BJ (cell line): ENCODE data around the gene MRPS10. TPM values are rescaled to one million over a fixed set of nuclear protein-coding genes. Genes with fewer than 3 reads are reported as not detected.
A peak's percentile ranks its signal among the peaks of the same experiment; 100 is the strongest.

Source experiments
- CTCF ChIA-PET: fragments of 350-600 bp; formaldehyde crosslinking; extraction: SDS; loops from one replicate; lab custom pipeline; 2021; ENCODE audit warnings: antibody characterized with exemption, inconsistent platforms; lab: Yijun Ruan, JAX
- POLR2A ChIA-PET: fragments of 300-600 bp; sonication (Branson Sonifier 250); formaldehyde crosslinking; extraction: SDS; loops from one replicate; lab custom pipeline; 2021; ENCODE audit warnings: antibody characterized with exemption; lab: Charles Lee
- DNase-seq: peaks from one replicate; pipeline ENCODE4 v3.0.0-alpha.2; 2011; ENCODE audit warnings: low read depth
- H3K27me3 ChIP-seq: 2 replicates; pipeline ENCODE4 v1.6.0; 2011; ENCODE audit warnings: low read length; ENCODE audit not compliant: control insufficient read depth, insufficient read depth
- H3K36me3 ChIP-seq: 2 replicates; pipeline ENCODE4 v1.5.1; 2011; ENCODE audit warnings: low read length; ENCODE audit not compliant: control insufficient read depth, insufficient read depth
- H3K4me3 ChIP-seq: 2 replicates; pipeline ENCODE4 v1.5.1; 2011; ENCODE audit warnings: low read depth, mild to moderate bottlenecking, control low read depth, low read length
- CTCF ChIP-seq: IDR thresholded peaks from 2 replicates; pipeline ENCODE4 v1.5.1; 2011; ENCODE audit warnings: low read depth, mild to moderate bottlenecking, control low read depth, inconsistent platforms, low read length, moderate library complexity; ENCODE audit not compliant: insufficient read depth
- polyA plus RNA-seq: library from polyadenylated mRNA; depleted of rRNA; stranded (reverse); fragments of >200 nt; gene quantifications from 2 replicates; pipeline ENCODE4 v1.2.3, GENCODE V29; 2011

The MRPS10 gene
- polyA plus RNA-seq, 1 experiment: 26.4 TPM

- DNase-seq: no peak
- H3K4me3 ChIP-seq: no peak overlapping the region
- peaks cover 6% of the 10 kb centered on the region for H3K36me3 ChIP-seq
- ChIA-PET POLR2A (no interaction called here), CTCF (interaction anchor here (1.3 to 1.9 kb wide), 2 partner anchors 10 to 291 kb away, joined by 3 to 7 read pairs; no protein-coding TSS in a partner anchor)
- TF ChIP-seq CTCF: no peak
- H3K27me3 ChIP-seq: no peaks in the 10 kb centered on the region
These were observed 40.0 kb upstream of the MRPS10 start for GRCh38 chr6:42257614-42258013.

GRCh38 chr6:42257063-42257462, 39.4 kb upstream of the MRPS10 start:
- TF ChIP-seq CTCF: no peak
- no peak overlapping the region for H3K4me3 ChIP-seq
- CTCF ChIA-PET: interaction anchor here (1.9 kb wide), 1 partner anchor 291 kb away, joined by 7 read pairs; no protein-coding TSS in a partner anchor
- peaks cover 7% of the 10 kb centered on the region for H3K36me3 ChIP-seq
- POLR2A ChIA-PET: no interaction called here
- DNase-seq: no peak
- no peaks in the 10 kb centered on the region for H3K27me3 ChIP-seq

GRCh38 chr6:42255050-42255449, 37.4 kb upstream of the MRPS10 start:
- CTCF ChIA-PET: interaction anchor here (0.6 kb wide), 1 partner anchor 277 kb away, joined by 3 read pairs; no protein-coding TSS in a partner anchor
- Histone ChIP-seq H3K4me3 (no peak overlapping the region), H3K27me3 (no peaks in the 10 kb centered on the region), H3K36me3 (peaks cover 9% of the 10 kb centered on the region)
- no peak for TF ChIP-seq CTCF
- POLR2A ChIA-PET: no interaction called here
- peak; percentile 57 for DNase-seq

- ChIA-PET CTCF (no interaction called here), POLR2A (interaction anchor here (1.1 kb wide), 1 partner anchor 10 kb away, joined by 3 read pairs; no protein-coding TSS in a partner anchor)
- H3K4me3 ChIP-seq: no peak overlapping the region
- H3K27me3 ChIP-seq: no peaks in the 10 kb centered on the region
- TF ChIP-seq CTCF: no peak
- no peak for DNase-seq
- peaks cover 10% of the 10 kb centered on the region for H3K36me3 ChIP-seq
These were observed 36.8 kb upstream of the MRPS10 start for GRCh38 chr6:42254505-42254904.

- POLR2A ChIA-PET: no interaction called here
- CTCF ChIA-PET: interaction anchor here (0.8 to 1.3 kb wide), 3 partner anchors 12 to 299 kb away, joined by 3 to 5 read pairs (median 3); no protein-coding TSS in a partner anchor
- Histone ChIP-seq H3K36me3 (peaks cover 12% of the 10 kb centered on the region), H3K4me3 (no peak overlapping the region), H3K27me3 (no peaks in the 10 kb centered on the region)
- DNase-seq: peak; percentile 7
- TF ChIP-seq CTCF: no peak
These were observed 34.4 kb upstream of the MRPS10 start for GRCh38 chr6:42251911-42252637.
